C1 segment of cervical spinal cord (tissue), 14 donors: ENCODE measurements around the gene CCDC157.
A peak's percentile ranks its signal among the peaks of the same experiment; 100 is the strongest.
"Not testable (repeated sequence)": the region's sequence is repeated elsewhere in the genome, so short reads cannot be mapped to it uniquely, and the experiment has no call there.

Source experiments
- DNase-seq, 14 donors: peaks; one replicate each; lab custom pipeline; 2025; lab: John Stamatoyannopoulos, UW

The CCDC157 gene

GRCh38 chr22:30325724-30326254 is 31.0 kb upstream of the CCDC157 start:
- no peak for DNase-seq

- peak in 1 of 14 donors; percentile 50 for DNase-seq
Observed at GRCh38 chr22:30326255-30326705, 30.5 kb upstream of the CCDC157 start.

GRCh38 chr22:30326706-30327362 is 30.0 kb upstream of the CCDC157 start, which contains the start of gene TBC1D10A:
TSS of gene TBC1D10A (minus strand) at chr22:30326941. CDS start at chr22:30326881, 60 bp downstream.
- DNase-seq: peak in 12 of 14 donors; percentile 35 to 93 (median 68)

GRCh38 chr22:30327864-30328345 is 28.9 kb upstream of the CCDC157 start:
- DNase-seq: no peak

GRCh38 chr22:30328466-30329049 is 28.2 kb upstream of the CCDC157 start:
- no peak for DNase-seq

- peak in 7 of 14 donors; percentile 9 to 61 (median 19) for DNase-seq
Observed at GRCh38 chr22:30332551-30332950, 24.3 kb upstream of the CCDC157 start.

- no peak for DNase-seq
Observed at GRCh38 chr22:30332994-30333706, 23.7 kb upstream of the CCDC157 start.

- no peak for DNase-seq
Observed at GRCh38 chr22:30333707-30334087, 23.1 kb upstream of the CCDC157 start.

GRCh38 chr22:30334646-30335045 is 22.2 kb upstream of the CCDC157 start:
- no peak for DNase-seq

GRCh38 chr22:30335236-30335635 is 21.6 kb upstream of the CCDC157 start:
- DNase-seq: no peak

- DNase-seq: peak in 5 of 14 donors; percentile 29 to 85 (median 46)
Observed at GRCh38 chr22:30336752-30337460, 19.9 kb upstream of the CCDC157 start.

GRCh38 chr22:30337461-30337778 is 19.4 kb upstream of the CCDC157 start:
- DNase-seq: peak in 3 of 14 donors; percentile 17 to 23 (median 20)

GRCh38 chr22:30338341-30338740 is 18.5 kb upstream of the CCDC157 start:
- not testable (repeated sequence) for DNase-seq

GRCh38 chr22:30338802-30339201 is 18.0 kb upstream of the CCDC157 start:
- peak in 1 of 14 donors; percentile 9 for DNase-seq

- DNase-seq: peak in 13 of 14 donors; percentile 56 to 95 (median 85)
Observed at GRCh38 chr22:30340911-30341685, 15.7 kb upstream of the CCDC157 start.

- DNase-seq: no peak
Observed at GRCh38 chr22:30344447-30345200, 12.2 kb upstream of the CCDC157 start.

- DNase-seq: no peak
Observed at GRCh38 chr22:30347255-30347892, 9.4 kb upstream of the CCDC157 start.

- no peak for DNase-seq
Observed at GRCh38 chr22:30348404-30348803, 8.4 kb upstream of the CCDC157 start.

- no peak for DNase-seq
Observed at GRCh38 chr22:30348809-30349208, 8.0 kb upstream of the CCDC157 start.
